ENCODE data around the gene IFI44L. TPM values are rescaled to one million over a fixed set of nuclear protein-coding genes. Genes with fewer than 3 reads are reported as not detected.

The IFI44L gene
- total and polyA plus RNA-seq, 4 donors = 2.1 to 6.5 (median 2.9) TPM

GRCh38 chr1:78650114-78650660 is 29.9 kb downstream of the IFI44L start:
- peaks cover 0 to 4% (median under 1%) of the 10 kb centered on the region in 4 donors for H3K36me3 ChIP-seq (ENCODE audit: control insufficient read depth in 4 of 4, insufficient read depth in 3 of 4, low read depth in 1 of 4, low read length in 3 of 4)
- no peak overlapping the region for H3K27ac ChIP-seq (ENCODE audit: low read depth in 1 of 2, low read length in 2 of 2)
- peaks cover 0 to 11% (median 4%) of the 10 kb centered on the region in 4 donors for H3K4me1 ChIP-seq (ENCODE audit: control insufficient read depth in 4 of 4, insufficient read depth in 4 of 4, low read length in 3 of 4)
- no peak for TF ChIP-seq CTCF (IDR thresholded peaks at IDR 0.05; ENCODE audit: low read depth, low read length, missing input control)
- TF ChIP-seq YY1 (IDR thresholded peaks at IDR 0.05) = peak; percentile 21
- TF ChIP-seq NR2F2 (IDR thresholded peaks at IDR 0.05) = no peak
- 57% methylated on average over 6 of the region's 6 CpGs for WGBS
- no peaks in the 10 kb centered on the region for H3K27me3 ChIP-seq (ENCODE audit: control insufficient read depth in 4 of 4, insufficient read depth in 4 of 4, low read length in 3 of 4)
- H3K4me3 ChIP-seq (ENCODE audit: low read depth in 1 of 3, low read length in 3 of 3) = peak overlapping the region; percentile 42 to 76 (median 63)
- H3K9me3 ChIP-seq (ENCODE audit: control insufficient read depth in 4 of 4, low read length in 3 of 4) = no peaks in the 10 kb centered on the region
- H3K9ac ChIP-seq (ENCODE audit: low read depth in 1 of 2, low read length in 2 of 2) = peak overlapping the region; percentile 86 to 93
- no peak for DNase-seq (ENCODE audit: low spot score)

- Histone ChIP-seq H3K36me3 (ENCODE audit: control insufficient read depth in 4 of 4, insufficient read depth in 3 of 4, low read depth in 1 of 4, low read length in 3 of 4) (peaks cover 5 to 13% (median 7%) of the 10 kb centered on the region in 4 donors), H3K4me1 (ENCODE audit: control insufficient read depth in 4 of 4, insufficient read depth in 4 of 4, low read length in 3 of 4) (peaks cover 0 to 11% (median 4%) of the 10 kb centered on the region in 4 donors), H3K9me3 (ENCODE audit: control insufficient read depth in 4 of 4, low read length in 3 of 4) (no peaks in the 10 kb centered on the region), H3K9ac (ENCODE audit: low read depth in 1 of 2, low read length in 2 of 2) (peak overlapping the region in 1 of 2 donors; percentile 24), H3K27ac (ENCODE audit: low read depth in 1 of 2, low read length in 2 of 2) (peak overlapping the region; percentile 4 to 26), H3K27me3 (ENCODE audit: control insufficient read depth in 4 of 4, insufficient read depth in 4 of 4, low read length in 3 of 4) (no peaks in the 10 kb centered on the region), H3K4me3 (ENCODE audit: low read depth in 1 of 3, low read length in 3 of 3) (peak overlapping the region; percentile 5 to 42 (median 38))
- 78% methylated on average over 12 of the region's 12 CpGs for WGBS
- TF ChIP-seq ZBTB33 (IDR thresholded peaks at IDR 0.05) = no peak
- TF ChIP-seq JUND (IDR thresholded peaks at IDR 0.05) = no peak
- TF ChIP-seq FOXA2 (IDR thresholded peaks at IDR 0.05) = no peak
- no peak for TF ChIP-seq FOXA1 (IDR thresholded peaks at IDR 0.05)
- TF ChIP-seq NR2F2 (IDR thresholded peaks at IDR 0.05) = no peak
- no peak for TF ChIP-seq TAF1 (conservative IDR thresholded peaks at IDR 0.05)
- no peak for TF ChIP-seq RAD21 (IDR thresholded peaks at IDR 0.05)
- TF ChIP-seq SP1 (IDR thresholded peaks at IDR 0.05) = no peak
- TF ChIP-seq CTCF (IDR thresholded peaks at IDR 0.05; ENCODE audit: low read depth, low read length, missing input control) = no peak
- TF ChIP-seq HNF4G (IDR thresholded peaks at IDR 0.05) = no peak
- TF ChIP-seq EGR1 (IDR thresholded peaks at IDR 0.05; ENCODE audit: low read depth in 2 of 2) = no peak
- no peak for DNase-seq (ENCODE audit: low spot score)
These were observed 31.0 kb downstream of the IFI44L start for GRCh38 chr1:78651241-78651640.
